ENCODE data around the gene IVL. TPM values are rescaled to one million over a fixed set of nuclear protein-coding genes. Genes with fewer than 3 reads are reported as not detected.

The IVL gene, protein sequence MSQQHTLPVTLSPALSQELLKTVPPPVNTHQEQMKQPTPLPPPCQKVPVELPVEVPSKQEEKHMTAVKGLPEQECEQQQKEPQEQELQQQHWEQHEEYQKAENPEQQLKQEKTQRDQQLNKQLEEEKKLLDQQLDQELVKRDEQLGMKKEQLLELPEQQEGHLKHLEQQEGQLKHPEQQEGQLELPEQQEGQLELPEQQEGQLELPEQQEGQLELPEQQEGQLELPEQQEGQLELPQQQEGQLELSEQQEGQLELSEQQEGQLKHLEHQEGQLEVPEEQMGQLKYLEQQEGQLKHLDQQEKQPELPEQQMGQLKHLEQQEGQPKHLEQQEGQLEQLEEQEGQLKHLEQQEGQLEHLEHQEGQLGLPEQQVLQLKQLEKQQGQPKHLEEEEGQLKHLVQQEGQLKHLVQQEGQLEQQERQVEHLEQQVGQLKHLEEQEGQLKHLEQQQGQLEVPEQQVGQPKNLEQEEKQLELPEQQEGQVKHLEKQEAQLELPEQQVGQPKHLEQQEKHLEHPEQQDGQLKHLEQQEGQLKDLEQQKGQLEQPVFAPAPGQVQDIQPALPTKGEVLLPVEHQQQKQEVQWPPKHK
- not detected for total RNA-seq (2021; ENCODE audit: unreplicated experiment)
- polyA plus RNA-seq (2012) = 0.04 TPM in 1 of 2 replicates, not detected in the other
- Bru-seq, nascent RNA = not detected
- not detected for BruChase-seq, experiment 1, labeled RNA remaining after a 6-hour chase
- not detected for BruChase-seq, experiment 2, labeled RNA remaining after a 2-hour chase
- long read RNA-seq = 0 reads

DNA sequence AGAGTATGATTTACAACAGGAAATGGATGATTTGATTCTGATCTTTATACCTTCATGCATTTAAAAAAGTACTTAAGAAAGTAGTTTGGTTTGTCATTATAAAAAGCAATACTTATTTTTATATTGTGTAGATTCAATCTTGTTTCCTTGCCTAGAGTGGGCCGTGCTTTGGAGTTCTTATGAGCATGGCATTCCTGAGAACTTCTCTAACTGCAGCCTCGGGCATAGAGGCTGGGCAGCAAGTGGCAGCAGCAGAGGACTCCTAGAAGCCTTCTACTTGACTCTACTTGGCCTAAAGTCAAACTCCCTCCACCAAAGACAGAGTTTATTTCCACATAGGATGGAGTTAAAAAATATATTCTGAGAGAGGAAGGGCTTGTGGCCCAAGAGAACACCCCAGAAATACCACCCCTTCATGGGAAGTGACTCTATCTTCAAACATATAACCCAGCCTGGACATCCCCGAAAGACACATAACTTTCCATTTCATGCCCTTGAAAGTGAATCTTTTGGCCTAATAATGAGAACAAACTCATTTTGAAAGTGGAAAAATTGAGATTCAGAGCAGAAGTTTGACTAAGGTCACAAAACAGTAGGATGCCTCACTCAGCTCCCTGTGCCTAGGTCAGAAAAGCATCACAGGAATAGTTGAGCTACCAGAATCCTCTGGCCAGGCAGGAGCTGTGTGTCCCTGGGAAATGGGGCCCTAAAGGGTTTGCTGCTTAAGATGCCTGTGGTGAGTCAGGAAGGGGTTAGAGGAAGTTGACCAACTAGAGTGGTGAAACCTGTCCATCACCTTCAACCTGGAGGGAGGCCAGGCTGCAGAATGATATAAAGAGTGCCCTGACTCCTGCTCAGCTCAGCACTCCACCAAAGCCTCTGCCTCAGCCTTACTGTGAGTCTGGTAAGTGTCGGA is at the start of gene IVL:
Gene IVL, plus strand, starts transcription at position 861 of the 916 bp plus-strand sequence. CDS start 1,252 bp downstream, outside the sequence.
- Histone ChIP-seq H3K4me3 (replicated peaks in 1 of 2; ENCODE audit: low read depth in 1 of 2, low read length in 2 of 2) (no peak within 1 kb of the TSS), H3K36me3 (ENCODE audit: control insufficient read depth in 1 of 2, insufficient read depth in 2 of 2, low read length in 2 of 2) (no peaks in the 10 kb centered on the region), H3K27me3 (ENCODE audit: insufficient read depth, low read length) (peaks cover 49% of the 10 kb centered on the region), H3K9me3 (ENCODE audit: control insufficient read depth in 1 of 2, insufficient read depth in 1 of 2, low read depth in 1 of 2, low read length in 2 of 2) (no peaks in the 10 kb centered on the region), H3K4me1 (ENCODE audit: control insufficient read depth in 1 of 2, insufficient read depth in 2 of 2, low read length in 2 of 2) (peaks cover 0 to 28% of the 10 kb centered on the region in 2 experiments; a peak in 1 of 4 replicates), H3K4me2 (ENCODE audit: low read length) (no peak within 1 kb of the TSS; the same call in 1 of the 2 replicates), H3K9me2 (ENCODE audit: insufficient read depth) (no peaks in the 10 kb centered on the region), H2AFZ (ENCODE audit: low read depth, low read length, poor library complexity, severe bottlenecking) (no peak within 1 kb of the TSS), H3K79me2 (ENCODE audit: insufficient read depth, low read length) (no peaks in the 10 kb centered on the region), H3K27ac (ENCODE audit: low read depth, low read length) (no peak within 1 kb of the TSS), H3K9ac (ENCODE audit: low read length) (no peak within 1 kb of the TSS), H4K20me1 (ENCODE audit: insufficient read depth) (no peaks in the 10 kb centered on the region)
- ATAC-seq (peak; percentile 33; the same call in 1 of the 2 replicates), DNase-seq (ENCODE audit: low read depth, low spot score) (peak; percentile 8)
- intact Hi-C loops (cut with micrococcal nuclease) = no loop called here
- no peak for TF ChIP-seq EZH2phosphoT487 (IDR thresholded peaks at IDR 0.05; ENCODE audit: borderline replicate concordance)
- TF ChIP-seq JUND (IDR thresholded peaks at IDR 0.05) = no peak
- no peak for TF ChIP-seq EGR1 (IDR thresholded peaks at IDR 0.05; ENCODE audit: low read depth)
- TF ChIP-seq CBX3 (IDR thresholded peaks at IDR 0.05; ENCODE audit: low read depth) = no peak
- TF ChIP-seq POLR2AphosphoS5 (IDR thresholded peaks at IDR 0.05; ENCODE audit: low read depth, low read length) = no peak
- no peak for TF ChIP-seq EZH2 (IDR thresholded peaks at IDR 0.05)
- no peak for TF ChIP-seq TCF7L2 (IDR thresholded peaks at IDR 0.05; ENCODE audit: borderline replicate concordance, extremely low read depth, insufficient read depth, insufficient read length)
- no peak for TF ChIP-seq YY1 (IDR thresholded peaks at IDR 0.05; ENCODE audit: extremely low read depth, insufficient replicate concordance, low read depth, low read length)
- TF ChIP-seq, protein P1, sequence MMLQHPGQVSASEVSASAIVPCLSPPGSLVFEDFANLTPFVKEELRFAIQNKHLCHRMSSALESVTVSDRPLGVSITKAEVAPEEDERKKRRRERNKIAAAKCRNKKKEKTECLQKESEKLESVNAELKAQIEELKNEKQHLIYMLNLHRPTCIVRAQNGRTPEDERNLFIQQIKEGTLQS (IDR thresholded peaks at IDR 0.05) = no peak
- no peak for TF ChIP-seq FOSL1 (IDR thresholded peaks at IDR 0.05; ENCODE audit: low read depth)
- BruUV-seq (replicated peaks) = no TSS peak
- ChIA-PET POLR2A (no interaction called here), CTCF (no interaction called here), RAD21 (ENCODE audit: low non-redundant PET in 1 of 2, low total read pairs in 2 of 2, uncharacterized antibody in 2 of 2, unreplicated experiment in 2 of 2) (no interaction called here)

Data from HCT116 (cell line).